K562 (cell line): Measurements from ENCODE around the gene MLN. TPM values are rescaled to one million over a fixed set of nuclear protein-coding genes. Genes with fewer than 3 reads are reported as not detected.
A peak's percentile ranks its signal among the peaks of the same experiment; 100 is the strongest.

Source experiments
- BRF1 ChIP-seq: IDR thresholded peaks from 3 replicates; pipeline ENCODE4 v1.6.1; 2011; ENCODE audit warnings: borderline replicate concordance, mild to moderate bottlenecking; ENCODE audit not compliant: insufficient read length; ENCODE audit errors: extremely low read depth
- CREB3L1 ChIP-seq: fragments of 450-650 bp; IDR thresholded peaks from 2 replicates; pipeline ENCODE4 v1.6.1; 2014; ENCODE audit warnings: low read depth, mild to moderate bottlenecking, moderate library complexity, borderline replicate concordance
- ETV5 ChIP-seq: sonication (generic); formaldehyde crosslinking; IDR thresholded peaks from 2 replicates; pipeline ENCODE4 v1.4.0; 2020; ENCODE audit warnings: low read depth, mild to moderate bottlenecking, missing genetic modification reagents
- HMGXB4 ChIP-seq: sonication (generic); formaldehyde crosslinking; IDR thresholded peaks from 2 replicates; pipeline ENCODE4 v1.8.1; 2023; ENCODE audit warnings: mild to moderate bottlenecking, missing genetic modification reagents
- HOXB6 ChIP-seq: fragments of 250-450 bp; sonication (Bioruptor Pico); IDR thresholded peaks from 2 replicates; pipeline ENCODE4 v1.5.1; 2022; ENCODE audit warnings: mild to moderate bottlenecking, borderline replicate concordance
- MECOM ChIP-seq: fragments of 250-450 bp; sonication (Bioruptor Pico); IDR thresholded peaks from 2 replicates; pipeline ENCODE4 v1.8.0; 2022; ENCODE audit warnings: inconsistent platforms
- PCBP1 ChIP-seq: fragments of 200-400 bp; formaldehyde crosslinking; IDR thresholded peaks from 2 replicates; pipeline ENCODE4 v1.6.1; 2018; ENCODE audit warnings: mild to moderate bottlenecking, low read depth, low read length; ENCODE audit not compliant: poor library complexity, severe bottlenecking
- RB1 ChIP-seq: fragments of 450-650 bp; IDR thresholded peaks from 2 replicates; pipeline ENCODE4 v1.6.1; 2017; ENCODE audit warnings: low read depth, mild to moderate bottlenecking
- RCOR1 ChIP-seq, 2 experiments: IDR thresholded peaks; 2 replicates each; pipeline ENCODE4 v1.6.1; 2012; ENCODE audit warnings: low read depth in 2 of 2, low read length in 2 of 2, borderline replicate concordance in 1 of 2, improper control_type of control experiment in 1 of 2
- RFX5 ChIP-seq: IDR thresholded peaks from 2 replicates; pipeline ENCODE4 v1.6.1; 2011; ENCODE audit warnings: low read depth, mild to moderate bottlenecking, improper control_type of control experiment, low read length
- SLC30A9 ChIP-seq: fragments of 250-450 bp; sonication (Bioruptor Pico); IDR thresholded peaks from 2 replicates; pipeline ENCODE4 v1.8.0; 2022; ENCODE audit warnings: mild to moderate bottlenecking, moderate library complexity
- SP2 ChIP-seq: IDR thresholded peaks from 2 replicates; pipeline ENCODE4 v1.6.1; 2011; ENCODE audit warnings: mild to moderate bottlenecking, low read depth, low read length, moderate library complexity; ENCODE audit not compliant: poor library complexity, severe bottlenecking; ENCODE audit errors: extremely low read depth
- TGIF2 ChIP-seq: sonication (generic); formaldehyde crosslinking; IDR thresholded peaks from 2 replicates; pipeline ENCODE4 v1.8.1; 2022; ENCODE audit warnings: mild to moderate bottlenecking, missing genetic modification reagents, moderate library complexity
- VEZF1 ChIP-seq: fragments of 200-800 bp; sonication (Bioruptor generic); IDR thresholded peaks from 2 replicates; pipeline ENCODE4 v1.6.1; 2017; ENCODE audit warnings: missing genetic modification characterization, missing compliant biosample characterization
- XRCC5 ChIP-seq: fragments of 200-400 bp; formaldehyde crosslinking; IDR thresholded peaks from 2 replicates; pipeline ENCODE4 v1.6.1; 2017; ENCODE audit warnings: low read depth, mild to moderate bottlenecking, low read length
- ZNF121 ChIP-seq: sonication (generic); formaldehyde crosslinking; conservative IDR thresholded peaks from 2 replicates; pipeline ENCODE4 v1.8.0; 2022; ENCODE audit warnings: missing genetic modification reagents
- ZNF134 ChIP-seq: fragments of 250-450 bp; sonication (Bioruptor Pico); conservative IDR thresholded peaks from 2 replicates; pipeline ENCODE4 v1.4.0; 2020
- ZNF146 ChIP-seq: IDR thresholded peaks from one replicate; pipeline ENCODE4 v1.6.1; 2018; ENCODE audit warnings: missing compliant biosample characterization; ENCODE audit not compliant: unreplicated experiment
- ZNF274 ChIP-seq: IDR thresholded peaks from 2 replicates; pipeline ENCODE4 v1.6.1; 2011; ENCODE audit warnings: low read depth, mild to moderate bottlenecking, low read length, moderate library complexity, borderline replicate concordance
- ZNF347 ChIP-seq: fragments of 450-650 bp; formaldehyde crosslinking; IDR thresholded peaks from 2 replicates; pipeline ENCODE4 v1.4.0; 2020; ENCODE audit warnings: low read depth, mild to moderate bottlenecking, moderate library complexity
- ZNF444 ChIP-seq: fragments of 250-450 bp; sonication (Bioruptor Pico); IDR thresholded peaks from 2 replicates; pipeline ENCODE4 v1.4.0; 2020; ENCODE audit warnings: mild to moderate bottlenecking, moderate library complexity
- polyA plus RNA-seq, 8 experiments: library from polyadenylated mRNA; depleted of rRNA in 4 of 8; stranded (reverse) in 5 of 8; unstranded in 3 of 8; fragments of >200 nt; fragmentation: Nextera tagmentation in 2 of 8; fragmentation: Illumina TruSeq in 1 of 8; extraction: Ambion mirVana in 2 of 8; extraction: Trizol in 1 of 8; gene quantifications; 2 replicates each; pipeline versions ENCODE4 v1.2.1 to v1.2.3, GENCODE V29; 2011 to 2014; ENCODE audit warnings: inconsistent platforms in 1 of 8, missing spikeins in 1 of 8
- total RNA-seq, 7 experiments: library from RNA; depleted of rRNA in 6 of 7; stranded (reverse); fragments of >200 nt in 6 of 7; fragmentation: Illumina TruSeq in 2 of 7; extraction: Trizol in 2 of 7; gene quantifications; 2 replicates each; pipeline versions ENCODE4 v1.2.1 to v1.2.3, GENCODE V29; 2011 to 2021; ENCODE audit warnings: low replicate concordance in 1 of 7
- TF ChIP-seq, protein P1 (sequence below): fragments of 250-450 bp; sonication (Bioruptor Pico); IDR thresholded peaks from 2 replicates; pipeline ENCODE4 v1.8.0; 2021; ENCODE audit warnings: mild to moderate bottlenecking, moderate library complexity

Gene MLN
- total and polyA plus RNA-seq, 9 of the 15 experiments (the other 6 are each of a cell fraction or from before 2014, with no cell fraction given) = not detected

GRCh38 chr6:33788694-33789549 is 14.9 kb downstream of the MLN start, which contains the start of gene LEMD2 (continued):
- no peak for TF ChIP-seq BRF1
- TF ChIP-seq XRCC5 = peak; percentile 92
- TF ChIP-seq SP2 = no peak
- TF ChIP-seq ETV5 = peak; percentile 70; the same call in 1 of the 2 replicates
- TF ChIP-seq RCOR1 (IDR thresholded peaks at IDR 0.05; ENCODE audit: borderline replicate concordance in 1 of 2, low read depth in 2 of 2, low read length in 2 of 2) = peak; percentile 27 to 51; a peak in 3 of 4 replicates
- peak; percentile 98 for TF ChIP-seq VEZF1 (CRISPR knock-in tag)
- peak; percentile 83 for TF ChIP-seq ZNF134 (CRISPR knock-in tag)
- TF ChIP-seq, protein P1, sequence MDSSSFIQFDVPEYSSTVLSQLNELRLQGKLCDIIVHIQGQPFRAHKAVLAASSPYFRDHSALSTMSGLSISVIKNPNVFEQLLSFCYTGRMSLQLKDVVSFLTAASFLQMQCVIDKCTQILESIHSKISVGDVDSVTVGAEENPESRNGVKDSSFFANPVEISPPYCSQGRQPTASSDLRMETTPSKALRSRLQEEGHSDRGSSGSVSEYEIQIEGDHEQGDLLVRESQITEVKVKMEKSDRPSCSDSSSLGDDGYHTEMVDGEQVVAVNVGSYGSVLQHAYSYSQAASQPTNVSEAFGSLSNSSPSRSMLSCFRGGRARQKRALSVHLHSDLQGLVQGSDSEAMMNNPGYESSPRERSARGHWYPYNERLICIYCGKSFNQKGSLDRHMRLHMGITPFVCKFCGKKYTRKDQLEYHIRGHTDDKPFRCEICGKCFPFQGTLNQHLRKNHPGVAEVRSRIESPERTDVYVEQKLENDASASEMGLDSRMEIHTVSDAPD = no peak
- no peak for TF ChIP-seq HOXB6 (CRISPR knock-in tag)
- TF ChIP-seq ZNF274 = no peak
- TF ChIP-seq ZNF146 = no peak
- no peak for TF ChIP-seq RFX5
- TF ChIP-seq MECOM (CRISPR knock-in tag) = 0 out of 2 replicates have a peak, but pooled peaks have one; percentile 61
- TF ChIP-seq PCBP1 = peak; percentile 39
- TF ChIP-seq ZNF347 = no peak
- no peak for TF ChIP-seq HMGXB4 (CRISPR knock-in tag)
- peak; percentile 83 for TF ChIP-seq CREB3L1
- peak; percentile 93; the same call in 1 of the 2 replicates for TF ChIP-seq RB1
- no peak for TF ChIP-seq SLC30A9 (CRISPR knock-in tag)
- TF ChIP-seq ZNF121 (CRISPR knock-in tag) = no peak
- TF ChIP-seq ZNF444 (CRISPR knock-in tag) = peak; percentile 63; the same call in 1 of the 2 replicates
- no peak for TF ChIP-seq TGIF2 (CRISPR knock-in tag)
